Upper lobe of left lung (tissue), 4 donors: ENCODE measurements around the gene TMEM187.

Source experiments
- CTCF ChIP-seq, 6 experiments: fragments of 450-650 bp in 4 of 6; fragments of 200-600 bp in 2 of 6; sonication (generic) in 2 of 6; IDR thresholded peaks; one replicate each; pipeline ENCODE4 v1.5.1; 2016 to 2019; ENCODE audit warnings: antibody characterized with exemption in 6 of 6
- EP300 ChIP-seq, 4 donors: sonication (generic); formaldehyde crosslinking; IDR thresholded peaks; one replicate each; pipeline ENCODE4 v1.5.1; 2017; ENCODE audit warnings: antibody characterized with exemption in 4 of 4, control low read depth in 2 of 4

DNA sequence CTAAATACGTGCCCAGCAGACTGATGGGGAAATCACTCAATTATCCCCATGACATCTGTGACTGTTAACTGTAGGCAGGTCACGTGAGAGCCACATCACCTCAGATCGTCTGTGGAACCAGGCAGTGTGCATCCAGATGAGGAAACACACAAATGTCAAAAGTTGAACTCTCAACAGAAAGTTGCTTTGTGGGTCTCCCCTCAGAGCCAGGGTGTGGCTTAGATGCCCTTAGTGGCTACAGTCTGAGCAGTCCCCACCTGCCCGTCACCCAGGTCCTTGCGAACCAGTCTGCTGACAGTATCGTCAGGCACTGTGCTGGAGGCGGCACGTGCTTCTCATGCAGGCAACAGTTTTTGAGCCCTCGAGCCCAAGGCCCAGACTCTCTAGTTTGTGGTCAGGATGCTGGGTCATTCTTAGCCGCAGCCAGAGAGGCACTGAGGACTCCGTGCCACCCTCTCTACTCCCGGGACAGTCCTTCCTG is 10.8 kb downstream of the TMEM187 start:
- no peak for TF ChIP-seq CTCF (IDR thresholded peaks at IDR 0.05)
- no peak for TF ChIP-seq EP300 (IDR thresholded peaks at IDR 0.05)
